ENCODE measurements around the gene C13orf46. TPM values are rescaled to one million over a fixed set of nuclear protein-coding genes. Genes with fewer than 3 reads are reported as not detected.

Gene C13orf46
- polyA plus RNA-seq, 12 donors: 0.15 to 0.58 (median 0.36) TPM; not detected in 2

- DNase-seq: no peak
Measured at GRCh38 chr13:113939944-113940297, 34.0 kb downstream of the C13orf46 start.

DNA sequence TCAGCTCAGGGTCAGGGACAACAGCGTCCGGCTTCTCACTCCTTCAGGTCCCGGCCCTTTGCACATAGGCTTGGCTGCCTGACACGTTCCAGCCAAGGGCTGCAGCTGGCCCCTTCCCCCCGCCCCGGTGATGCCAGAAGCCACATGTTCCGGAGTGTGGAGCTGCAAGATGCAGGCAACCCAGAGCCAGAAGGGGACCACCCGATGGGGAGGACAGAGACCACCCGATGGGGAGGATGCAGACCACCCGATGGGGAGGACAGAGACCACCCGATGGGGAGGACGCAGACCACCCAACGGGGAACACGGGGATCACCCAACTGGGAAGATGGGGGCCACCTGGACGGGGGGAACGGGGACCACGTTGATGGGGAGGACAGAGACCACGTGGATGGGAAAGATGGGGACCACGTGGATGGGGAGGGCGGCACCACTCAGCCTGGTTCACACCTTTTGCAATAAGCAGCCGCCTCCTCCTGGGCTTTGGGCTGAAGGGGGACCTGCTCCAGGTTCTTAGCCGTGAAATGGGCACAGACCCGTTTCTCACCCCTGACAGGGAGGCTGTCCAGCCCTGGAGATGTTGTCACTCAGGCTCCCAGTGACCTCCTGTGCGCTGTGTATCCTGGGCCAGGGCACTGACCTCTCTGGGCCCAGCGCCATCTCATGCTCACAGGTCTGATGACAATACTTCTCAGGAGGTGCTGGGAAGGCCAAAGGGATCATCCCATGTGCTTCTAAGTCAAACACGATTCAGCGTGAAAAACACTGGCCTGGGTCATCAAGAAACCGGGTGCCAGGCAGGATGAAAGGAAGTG lies 34.5 kb downstream of the C13orf46 start:
- no peak for DNase-seq

DNA sequence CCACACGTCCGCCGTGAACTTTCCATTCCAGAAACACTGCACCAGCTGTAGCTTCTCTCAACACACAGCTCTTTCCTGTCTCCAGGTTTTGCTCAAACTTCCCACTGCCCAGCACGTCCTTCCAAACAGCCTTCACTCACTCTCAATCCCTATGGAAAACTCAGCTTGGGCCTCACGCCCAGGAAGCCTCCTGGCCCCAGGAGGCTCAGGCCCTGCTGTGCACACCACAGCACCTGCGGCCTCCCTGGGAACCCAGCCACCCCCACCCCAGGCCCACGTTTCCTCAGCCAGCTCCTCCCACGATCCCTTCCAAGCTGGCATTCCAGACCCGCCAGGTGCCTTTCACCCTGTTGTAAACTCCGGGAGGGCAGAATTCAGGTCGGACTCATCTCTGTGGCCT lies 35.2 kb downstream of the C13orf46 start:
- DNase-seq: no peak

DNA sequence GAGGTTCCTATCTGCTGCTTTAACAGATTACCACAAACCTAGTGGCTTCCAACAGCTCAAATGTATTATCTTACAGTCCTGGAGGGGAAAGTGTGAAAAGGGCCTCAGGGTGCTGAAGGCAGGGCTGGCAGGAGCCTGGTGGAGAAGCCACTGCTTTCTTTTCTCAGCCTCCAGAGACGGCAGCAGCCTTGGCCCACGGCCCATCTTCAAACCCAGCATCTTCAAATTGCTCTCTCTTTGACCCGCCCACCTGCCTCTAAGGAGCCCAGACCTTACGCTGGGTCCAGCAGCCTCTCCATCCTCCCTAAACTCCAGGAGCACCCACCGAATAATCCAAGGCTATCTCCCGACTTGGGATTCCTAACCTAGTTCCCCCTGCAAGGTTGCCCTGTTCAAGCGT lies 35.6 kb downstream of the C13orf46 start:
- DNase-seq: no peak

DNA sequence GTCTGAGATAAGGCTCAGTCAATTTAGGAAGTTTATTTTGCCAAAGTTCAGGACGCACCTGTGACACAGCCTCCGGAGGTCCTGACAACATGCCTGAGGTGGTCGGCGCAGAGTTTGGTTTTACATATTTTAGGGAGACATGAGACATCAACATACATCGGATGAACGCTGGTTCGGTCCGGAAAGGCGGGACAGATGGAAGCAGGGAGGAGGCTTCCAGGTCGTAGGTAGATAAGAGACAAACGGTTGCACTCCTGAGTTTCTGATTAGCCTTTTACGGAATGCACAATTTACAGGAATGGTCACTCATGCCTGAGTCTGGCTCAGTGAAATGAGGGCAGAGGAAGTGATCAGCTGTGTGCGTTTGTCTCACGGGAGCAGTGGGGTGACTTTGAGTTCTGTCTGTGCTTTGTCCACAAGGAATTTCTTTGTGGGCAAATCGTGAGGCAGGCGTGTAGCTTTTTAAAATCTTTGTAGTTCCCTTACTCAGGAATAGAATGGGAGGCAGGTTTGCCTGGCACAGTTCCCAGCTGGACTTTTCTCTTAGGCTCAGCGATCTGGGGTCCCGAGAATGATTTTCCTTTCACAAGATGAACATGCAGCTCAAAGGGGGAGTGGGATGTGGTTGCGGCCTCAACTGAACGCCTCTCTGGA lies 36.2 kb downstream of the C13orf46 start:
- no peak for DNase-seq

DNA sequence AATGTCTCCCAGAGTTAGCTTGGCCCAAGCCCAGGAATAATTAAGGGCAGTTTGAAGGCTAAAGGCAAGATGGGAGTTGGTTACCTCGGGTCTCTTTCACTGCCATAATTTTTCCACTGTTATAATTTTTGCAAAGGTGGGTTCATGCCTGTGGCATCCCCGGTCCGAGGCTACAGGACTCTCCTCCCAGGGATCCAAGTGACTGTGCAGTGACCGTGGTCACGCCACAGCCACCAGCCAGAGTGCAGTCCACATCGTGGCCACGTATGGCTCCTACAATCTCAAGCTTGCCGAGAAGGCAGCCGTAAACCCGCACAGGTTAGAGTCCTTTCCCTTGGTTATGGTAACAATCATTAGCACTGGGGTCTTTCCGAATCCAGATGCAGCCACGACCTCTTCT lies 36.8 kb downstream of the C13orf46 start:
- no peak for DNase-seq

DNA sequence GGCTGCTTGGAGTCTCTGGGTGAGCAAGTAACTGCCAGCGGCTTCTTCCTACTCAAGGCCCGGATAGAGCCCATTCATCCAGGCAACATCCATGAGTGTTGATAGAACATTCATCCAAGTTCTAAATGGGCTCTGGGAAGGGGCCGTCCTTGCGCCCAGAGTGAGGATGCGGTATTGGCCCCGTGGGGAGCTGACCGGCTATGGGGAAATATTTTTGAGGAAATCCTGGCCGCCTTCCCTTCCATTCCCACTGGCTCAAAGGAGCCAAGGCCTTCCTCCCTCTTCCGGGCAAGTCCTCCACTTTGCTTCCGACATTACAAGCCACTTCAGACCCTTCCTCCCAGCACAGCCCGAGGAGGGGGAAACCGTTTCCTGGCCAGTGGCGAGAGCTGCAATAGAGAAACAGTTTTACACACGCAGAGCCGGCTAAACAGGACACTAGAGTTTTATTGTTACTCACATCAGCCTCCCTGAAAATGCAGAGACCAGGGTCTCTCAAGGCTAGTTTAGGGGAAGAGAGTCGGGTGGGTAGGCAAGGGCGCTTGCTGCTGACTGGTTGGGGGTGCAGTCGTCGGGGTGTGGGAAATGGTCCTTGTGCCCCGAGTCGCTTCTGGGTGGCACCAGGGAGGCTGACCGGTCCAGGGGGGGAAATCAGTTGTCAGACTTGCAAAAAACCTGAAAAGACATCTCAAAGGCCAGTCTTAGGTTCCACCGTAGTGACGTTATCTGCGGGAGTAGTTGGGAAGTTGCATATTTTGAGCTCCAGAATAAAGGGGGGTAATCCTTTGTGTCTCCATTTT lies 37.5 kb downstream of the C13orf46 start:
- no peak for DNase-seq

- no peak for DNase-seq
Measured at GRCh38 chr13:113935001-113935844, 38.7 kb downstream of the C13orf46 start.

- DNase-seq: no peak
Measured at GRCh38 chr13:113934576-113934975, 39.3 kb downstream of the C13orf46 start.

DNA sequence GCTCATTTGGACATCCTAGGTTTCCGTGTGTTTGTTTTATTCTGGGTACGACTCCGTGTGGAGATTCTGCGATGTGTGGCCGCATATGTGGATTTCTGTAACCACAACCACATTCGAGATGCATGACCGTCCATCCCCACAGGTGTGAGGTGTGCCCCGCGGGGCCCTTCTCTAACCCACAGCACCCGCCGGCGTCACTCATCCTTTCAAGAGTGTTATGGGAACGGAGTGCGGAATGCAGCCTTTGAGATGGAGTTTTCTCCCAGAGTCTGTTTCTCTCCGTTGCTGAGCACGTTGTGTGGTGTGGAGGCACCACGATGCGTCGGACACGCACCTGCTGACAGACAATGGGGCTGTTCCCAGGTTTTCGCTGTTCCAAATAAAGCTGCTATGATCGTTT lies 40.0 kb downstream of the C13orf46 start:
- no peak for DNase-seq

- no peak for DNase-seq
Measured at GRCh38 chr13:113931841-113932459, 41.9 kb downstream of the C13orf46 start.

DNA sequence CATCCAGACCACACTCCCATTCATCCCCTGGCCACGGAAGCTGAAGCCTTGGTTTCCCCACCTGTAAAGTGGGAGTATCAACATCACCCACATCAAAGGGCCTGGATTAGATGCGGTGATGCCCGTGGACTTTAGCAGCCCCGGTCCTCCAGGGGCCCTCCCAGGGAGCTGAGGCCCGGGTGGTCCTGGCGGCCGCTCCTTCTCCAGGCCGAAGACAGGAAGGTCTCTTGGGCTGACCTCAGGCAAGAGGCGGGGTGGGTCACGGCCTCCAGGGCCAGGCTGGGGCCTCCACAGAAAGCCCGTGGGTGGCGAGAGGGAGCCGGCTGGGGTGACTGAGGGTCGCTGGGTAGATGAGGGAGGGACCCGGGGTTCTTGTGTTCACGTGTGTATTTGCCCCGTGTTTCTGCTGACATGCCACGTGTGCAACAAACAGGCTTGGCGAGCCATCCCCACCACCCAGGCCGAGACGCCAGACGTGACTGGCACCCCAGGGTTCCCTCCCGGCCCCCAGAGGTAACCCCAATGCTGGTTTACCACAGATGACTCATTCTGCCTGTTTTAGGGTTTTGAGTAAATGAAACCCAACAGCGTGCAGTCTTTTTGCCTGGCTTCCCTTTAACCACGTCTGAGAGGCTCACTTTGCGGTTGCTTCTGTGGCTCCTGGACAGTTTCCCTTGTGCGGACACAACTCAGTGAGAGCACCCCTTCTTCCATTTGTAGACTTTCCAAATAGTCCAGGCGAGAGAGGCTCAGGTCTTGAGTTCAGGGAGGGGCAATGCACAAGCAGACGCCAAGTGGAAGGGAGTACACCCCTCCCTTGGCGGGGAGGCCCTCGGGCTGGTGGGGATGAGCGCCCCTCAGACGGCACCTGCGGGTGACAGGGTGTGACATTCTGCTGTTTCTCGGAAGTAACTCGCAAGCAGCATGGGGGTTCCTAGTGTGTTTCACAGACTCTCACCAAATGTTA lies 42.9 kb downstream of the C13orf46 start:
- DNase-seq: no peak

DNA sequence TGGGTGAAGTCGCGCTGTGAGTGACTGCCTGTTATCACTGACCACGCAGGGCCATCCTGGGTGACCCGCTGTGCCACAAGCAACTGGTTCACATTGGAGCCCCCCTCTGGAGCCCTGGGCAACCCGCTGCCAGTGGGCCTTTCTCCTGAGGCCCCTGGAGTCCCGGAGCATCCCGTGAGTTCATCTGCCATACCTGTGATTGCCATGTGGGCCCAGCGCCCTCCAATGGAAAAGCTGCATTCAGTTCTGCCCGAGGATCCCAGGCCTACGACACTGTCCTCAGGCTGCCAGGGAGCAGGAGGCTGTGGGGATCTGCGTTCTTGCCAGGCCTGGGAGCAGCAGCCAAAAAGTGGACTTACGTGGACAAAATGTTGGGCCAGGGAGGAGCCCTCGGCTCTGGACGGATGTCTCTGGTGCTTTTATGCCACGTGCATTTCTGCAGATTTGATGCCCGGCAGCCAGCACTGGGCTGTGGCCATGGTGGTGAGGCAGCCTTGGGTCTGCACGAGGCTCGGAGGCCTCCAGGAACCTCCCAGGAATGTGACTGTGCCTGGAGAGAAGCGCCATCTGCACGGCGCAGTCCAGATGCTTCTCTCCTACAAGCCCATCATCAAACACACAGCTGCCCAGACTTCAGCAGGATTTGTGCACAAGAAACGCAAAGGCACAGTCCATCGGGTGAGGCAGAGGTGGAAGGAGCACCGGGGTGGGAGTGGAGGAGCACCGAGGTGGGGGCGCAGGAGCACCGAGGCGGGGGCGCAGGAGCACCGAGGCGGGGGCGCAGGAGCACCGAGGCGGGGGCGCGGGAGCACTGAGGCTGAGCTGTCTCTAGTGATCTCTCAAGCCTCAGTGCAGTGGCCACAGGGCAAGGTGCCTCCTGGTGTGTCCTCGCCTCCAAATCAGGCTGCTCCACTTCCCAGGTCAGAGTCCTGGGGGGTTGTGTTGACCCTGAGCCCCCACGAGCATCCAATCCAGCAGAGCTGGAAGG lies 44.0 kb downstream of the C13orf46 start:
- no peak for DNase-seq

- DNase-seq: peak; percentile 79
Measured at GRCh38 chr13:113928685-113929627, 44.9 kb downstream of the C13orf46 start.

DNA sequence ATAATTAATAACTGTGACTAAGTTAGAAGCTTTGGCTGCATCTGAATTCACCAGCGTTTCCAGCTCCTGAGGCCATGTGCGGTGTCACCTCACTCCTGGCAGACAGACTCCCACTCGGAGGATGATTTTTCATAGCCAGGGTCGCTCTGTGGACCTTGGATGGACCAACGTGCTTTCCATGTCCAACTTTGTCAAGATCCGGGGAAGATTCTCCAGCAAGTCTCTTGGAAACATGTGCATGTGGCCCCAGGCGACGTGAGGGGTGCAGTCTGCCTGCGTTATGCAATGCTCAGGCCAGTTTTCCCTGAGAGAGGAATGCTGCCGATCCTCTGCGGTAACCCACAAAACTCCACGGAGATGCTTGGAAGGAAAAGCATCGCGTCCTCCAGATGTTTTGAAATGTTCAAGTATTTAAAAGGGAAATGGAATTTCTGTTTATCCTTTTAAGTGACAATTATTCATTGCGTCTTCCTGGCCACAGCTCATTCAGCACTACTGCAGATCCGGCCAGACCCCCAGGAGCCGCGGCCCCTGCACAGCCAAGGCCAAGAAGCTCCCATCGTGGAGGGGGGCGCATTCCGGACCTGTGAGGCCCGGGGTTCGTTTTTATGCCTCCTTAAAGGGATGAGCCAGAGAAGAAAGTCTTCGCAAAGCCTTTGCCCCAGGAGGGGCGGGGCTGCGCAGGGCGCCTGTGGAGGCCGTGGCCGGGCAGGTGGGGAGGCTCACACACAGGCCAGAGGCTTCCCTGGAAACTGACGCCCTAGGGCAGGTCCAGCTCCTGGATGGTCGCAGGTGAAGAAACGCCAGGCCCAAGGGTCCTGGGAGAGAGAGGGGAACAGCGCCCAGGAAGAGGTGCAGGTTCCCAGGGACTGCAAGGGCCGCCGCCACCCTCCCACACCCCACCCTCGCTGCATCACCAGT lies 46.0 kb downstream of the C13orf46 start:
- DNase-seq: peak; percentile 57

- no peak for DNase-seq
Measured at GRCh38 chr13:113926951-113927660, 46.8 kb downstream of the C13orf46 start.

Data from muscle of arm (tissue), 12 donors.